ENCODE measurements around the gene GPN1. TPM values are rescaled to one million over a fixed set of nuclear protein-coding genes. Genes with fewer than 3 reads are reported as not detected.

Gene GPN1
- total RNA-seq, 1 experiment from 2014 or later: 61.1 TPM

DNA sequence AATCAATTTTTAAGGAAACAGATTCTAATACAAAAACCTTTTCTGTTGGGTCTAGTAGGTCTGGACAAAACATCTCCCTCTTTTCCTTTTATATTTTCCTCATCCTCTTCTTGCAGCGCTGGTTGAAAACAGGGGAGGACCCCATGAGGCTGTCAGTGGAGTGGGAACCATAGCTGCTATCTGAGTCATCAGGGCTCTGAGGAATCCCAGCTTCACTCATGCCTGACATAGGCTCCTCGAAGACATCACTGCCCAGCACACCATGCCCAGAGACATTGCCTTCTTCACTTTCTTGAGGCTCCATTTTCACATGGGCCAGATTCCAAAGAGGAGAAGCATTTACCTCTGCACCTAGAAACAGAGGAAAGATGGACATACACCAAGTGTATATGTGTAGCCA, 24.5 kb downstream of the GPN1 start:
- intact Hi-C loops (cut with micrococcal nuclease; ENCODE audit: unreplicated experiment): no loop called here
- ChIA-PET CTCF (no interaction called here), POLR2A (ENCODE audit: low non-redundant PET) (no interaction called here)
- Histone ChIP-seq H3K36me3 (ENCODE audit: insufficient read depth, low read length, poor library complexity, severe bottlenecking) (peaks cover 74% of the 10 kb centered on the region), H3K9me3 (ENCODE audit: low read depth, low read length, poor library complexity, severe bottlenecking) (no peaks in the 10 kb centered on the region), H3K4me3 (ENCODE audit: low read depth, low read length, poor library complexity, severe bottlenecking) (no peak overlapping the region), H3K27ac (ENCODE audit: low read depth, low read length, poor library complexity, severe bottlenecking) (no peak overlapping the region), H3K27me3 (replicated peaks; ENCODE audit: insufficient read depth, low read depth, low read length, poor library complexity) (no peaks in the 10 kb centered on the region), H3K4me1 (ENCODE audit: insufficient read depth, low read length, poor library complexity, severe bottlenecking) (no peaks in the 10 kb centered on the region)
- no peak for DNase-seq (ENCODE audit: low spot score)
- no peak for TF ChIP-seq EZH2 (IDR thresholded peaks at IDR 0.05; ENCODE audit: borderline replicate concordance, low read depth, low read length, poor library complexity, severe bottlenecking)
- TF ChIP-seq, protein P1, sequence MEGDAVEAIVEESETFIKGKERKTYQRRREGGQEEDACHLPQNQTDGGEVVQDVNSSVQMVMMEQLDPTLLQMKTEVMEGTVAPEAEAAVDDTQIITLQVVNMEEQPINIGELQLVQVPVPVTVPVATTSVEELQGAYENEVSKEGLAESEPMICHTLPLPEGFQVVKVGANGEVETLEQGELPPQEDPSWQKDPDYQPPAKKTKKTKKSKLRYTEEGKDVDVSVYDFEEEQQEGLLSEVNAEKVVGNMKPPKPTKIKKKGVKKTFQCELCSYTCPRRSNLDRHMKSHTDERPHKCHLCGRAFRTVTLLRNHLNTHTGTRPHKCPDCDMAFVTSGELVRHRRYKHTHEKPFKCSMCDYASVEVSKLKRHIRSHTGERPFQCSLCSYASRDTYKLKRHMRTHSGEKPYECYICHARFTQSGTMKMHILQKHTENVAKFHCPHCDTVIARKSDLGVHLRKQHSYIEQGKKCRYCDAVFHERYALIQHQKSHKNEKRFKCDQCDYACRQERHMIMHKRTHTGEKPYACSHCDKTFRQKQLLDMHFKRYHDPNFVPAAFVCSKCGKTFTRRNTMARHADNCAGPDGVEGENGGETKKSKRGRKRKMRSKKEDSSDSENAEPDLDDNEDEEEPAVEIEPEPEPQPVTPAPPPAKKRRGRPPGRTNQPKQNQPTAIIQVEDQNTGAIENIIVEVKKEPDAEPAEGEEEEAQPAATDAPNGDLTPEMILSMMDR (conservative IDR thresholded peaks at IDR 0.05; ENCODE audit: low read depth, low read length): no peak
- no TSS peak for BruUV-seq (replicated peaks)

DNA sequence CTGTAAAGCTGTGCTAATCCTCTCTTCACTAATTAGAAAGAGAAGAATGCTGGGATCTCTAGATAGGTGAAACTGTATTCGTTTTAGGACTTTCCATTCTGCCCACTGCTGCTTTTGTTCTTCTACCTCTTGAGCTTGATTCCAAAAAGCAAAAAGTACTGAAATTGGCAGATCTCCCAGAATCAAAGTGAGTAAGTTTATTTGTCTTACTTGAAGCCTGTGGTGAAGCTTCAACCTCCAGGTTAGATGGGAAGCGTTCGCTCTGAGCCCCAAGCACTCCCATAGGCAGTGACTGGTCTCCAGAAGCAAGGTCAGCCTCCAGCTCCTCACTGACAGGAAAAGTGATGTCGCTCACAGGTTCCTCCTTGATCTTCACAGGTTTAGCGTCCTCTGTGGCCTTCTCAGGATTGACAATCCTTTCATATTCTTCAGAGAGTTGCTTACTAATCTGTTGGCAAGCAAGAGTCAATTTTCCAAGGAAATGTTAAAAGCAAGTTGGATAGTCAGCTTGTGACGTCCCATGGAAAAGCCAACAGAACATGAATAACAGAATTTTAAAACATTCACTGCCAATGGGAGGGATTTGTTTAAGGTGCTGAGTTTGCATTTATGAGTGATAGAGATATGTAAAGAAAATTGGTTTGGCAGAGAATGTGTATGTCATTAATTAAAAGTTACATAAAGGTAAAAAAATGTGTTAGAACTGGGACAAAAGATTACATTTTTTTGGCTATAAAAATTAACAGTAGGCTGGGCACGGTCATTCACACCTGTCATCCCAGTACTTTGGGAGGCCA, 26.5 kb downstream of the GPN1 start:
- Histone ChIP-seq H3K36me3 (ENCODE audit: insufficient read depth, low read length, poor library complexity, severe bottlenecking) (peaks cover 78% of the 10 kb centered on the region), H3K27me3 (replicated peaks; ENCODE audit: insufficient read depth, low read depth, low read length, poor library complexity) (no peaks in the 10 kb centered on the region), H3K27ac (ENCODE audit: low read depth, low read length, poor library complexity, severe bottlenecking) (no peak overlapping the region), H3K4me1 (ENCODE audit: insufficient read depth, low read length, poor library complexity, severe bottlenecking) (no peaks in the 10 kb centered on the region), H3K9me3 (ENCODE audit: low read depth, low read length, poor library complexity, severe bottlenecking) (no peaks in the 10 kb centered on the region), H3K4me3 (ENCODE audit: low read depth, low read length, poor library complexity, severe bottlenecking) (no peak overlapping the region)
- no peak for TF ChIP-seq EZH2 (IDR thresholded peaks at IDR 0.05; ENCODE audit: borderline replicate concordance, low read depth, low read length, poor library complexity, severe bottlenecking)
- TF ChIP-seq, protein P1 (conservative IDR thresholded peaks at IDR 0.05; ENCODE audit: low read depth, low read length): no peak
- POLR2A ChIA-PET (ENCODE audit: low non-redundant PET): no interaction called here
- CTCF ChIA-PET: no interaction called here
- no peak for DNase-seq (ENCODE audit: low spot score)
- intact Hi-C loops (cut with micrococcal nuclease; ENCODE audit: unreplicated experiment): no loop called here
- BruUV-seq (replicated peaks): no TSS peak

DNA sequence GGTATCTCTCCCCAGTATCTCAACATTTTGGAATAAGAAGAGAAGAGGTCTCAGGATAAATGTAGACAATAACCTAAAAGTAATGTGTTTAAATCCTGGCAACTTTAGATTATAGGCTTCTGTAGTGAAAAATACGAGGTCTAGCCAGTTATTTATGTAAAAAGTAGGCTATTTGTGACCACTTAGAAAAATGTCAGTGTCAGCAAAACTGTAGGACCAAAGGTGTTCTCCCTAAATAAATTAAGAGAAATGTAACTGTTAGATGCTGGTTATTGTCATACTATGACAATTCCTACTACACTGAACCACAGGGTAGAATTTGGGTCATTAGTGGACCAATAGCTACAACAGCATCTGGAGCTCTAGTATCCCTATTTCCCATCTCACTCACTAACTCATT, 32.5 kb downstream of the GPN1 start:
- Histone ChIP-seq H3K27ac (ENCODE audit: low read depth, low read length, poor library complexity, severe bottlenecking) (no peak overlapping the region), H3K4me3 (ENCODE audit: low read depth, low read length, poor library complexity, severe bottlenecking) (no peak overlapping the region), H3K4me1 (ENCODE audit: insufficient read depth, low read length, poor library complexity, severe bottlenecking) (peaks cover 20% of the 10 kb centered on the region), H3K9me3 (ENCODE audit: low read depth, low read length, poor library complexity, severe bottlenecking) (no peaks in the 10 kb centered on the region), H3K27me3 (replicated peaks; ENCODE audit: insufficient read depth, low read depth, low read length, poor library complexity) (no peaks in the 10 kb centered on the region), H3K36me3 (ENCODE audit: insufficient read depth, low read length, poor library complexity, severe bottlenecking) (peaks cover 48% of the 10 kb centered on the region)
- no TSS peak for BruUV-seq (replicated peaks)
- DNase-seq (ENCODE audit: low spot score): no peak
- ChIA-PET POLR2A (ENCODE audit: low non-redundant PET) (no interaction called here), CTCF (no interaction called here)
- TF ChIP-seq EZH2 (IDR thresholded peaks at IDR 0.05; ENCODE audit: borderline replicate concordance, low read depth, low read length, poor library complexity, severe bottlenecking): no peak
- TF ChIP-seq, protein P1 (conservative IDR thresholded peaks at IDR 0.05; ENCODE audit: low read depth, low read length): no peak
- intact Hi-C loops (cut with micrococcal nuclease; ENCODE audit: unreplicated experiment): loop anchor here (10.0 kb wide), 1 partner anchor 257 kb away; the partner anchor contains the start of gene PPM1G

Data from A673 (cell line).